Stimulated activated CD4-positive, alpha-beta T cell treated with anti-CD3 and anti-CD28 coated beads, TNF-alpha, amount 100 ng/mL, for 48 hours (primary cell): ENCODE data around the gene TBC1D4.
"Not testable (repeated sequence)": the region's sequence is repeated elsewhere in the genome, so short reads cannot be mapped to it uniquely, and the experiment has no call there.

Experiments used
- DNase-seq, 3 donors: peaks; one replicate each; pipeline ENCODE4 v3.0.0-alpha.2; 2020; ENCODE audit warnings: low read depth in 3 of 3

The TBC1D4 gene

DNA sequence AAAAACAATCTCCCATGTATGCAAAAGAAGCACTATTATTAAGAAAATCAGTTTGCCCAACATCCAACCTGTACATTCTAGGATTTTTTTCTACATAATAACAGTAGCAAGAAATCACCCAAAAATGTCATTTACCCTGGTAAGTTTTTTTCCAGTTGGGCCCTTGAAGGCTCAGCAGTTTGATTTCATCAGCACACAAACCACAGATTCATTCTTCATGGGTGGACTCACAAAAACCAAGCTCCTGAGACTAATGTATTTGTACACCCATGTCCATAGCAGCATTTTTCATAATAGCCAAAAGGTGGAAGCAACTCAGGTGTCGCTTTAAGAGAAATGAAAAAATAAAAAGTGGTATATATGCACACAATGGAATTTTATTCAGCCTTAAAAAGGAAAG lies 210.1 kb downstream of the TBC1D4 start:
- no peak for DNase-seq

GRCh38 chr13:75268481-75268880 lies 213.5 kb downstream of the TBC1D4 start:
- DNase-seq, result not testable (repeated sequence)

DNA sequence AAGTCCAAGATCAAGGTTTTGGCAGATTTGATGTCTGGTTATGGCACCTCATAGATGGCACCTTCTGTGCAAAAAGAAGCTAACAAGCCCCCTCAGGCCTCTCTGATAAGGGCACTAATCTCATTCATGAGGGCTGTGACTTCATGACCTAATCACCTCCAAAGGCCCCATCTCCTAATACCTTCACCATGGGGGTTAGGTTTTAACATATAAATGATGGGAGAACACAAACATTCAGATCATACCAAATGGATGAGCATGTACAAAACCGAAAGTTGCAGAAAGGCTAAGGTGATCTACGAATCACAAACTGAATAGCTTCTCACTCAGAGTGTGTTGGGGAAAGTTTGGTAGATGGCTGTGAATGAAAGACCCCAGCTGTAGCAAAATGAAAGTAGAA lies 217.4 kb downstream of the TBC1D4 start:
- DNase-seq, result no peak

GRCh38 chr13:75263741-75264407 lies 218.1 kb downstream of the TBC1D4 start:
- DNase-seq, result no peak

GRCh38 chr13:75258159-75258782 lies 223.7 kb downstream of the TBC1D4 start:
- no peak for DNase-seq

- no peak for DNase-seq
Observed at GRCh38 chr13:75256922-75257321, 225.0 kb downstream of the TBC1D4 start.

- DNase-seq, result no peak
Observed at GRCh38 chr13:75255653-75256052, 226.3 kb downstream of the TBC1D4 start.

GRCh38 chr13:75255147-75255546 lies 226.8 kb downstream of the TBC1D4 start:
- DNase-seq, result no peak

DNA sequence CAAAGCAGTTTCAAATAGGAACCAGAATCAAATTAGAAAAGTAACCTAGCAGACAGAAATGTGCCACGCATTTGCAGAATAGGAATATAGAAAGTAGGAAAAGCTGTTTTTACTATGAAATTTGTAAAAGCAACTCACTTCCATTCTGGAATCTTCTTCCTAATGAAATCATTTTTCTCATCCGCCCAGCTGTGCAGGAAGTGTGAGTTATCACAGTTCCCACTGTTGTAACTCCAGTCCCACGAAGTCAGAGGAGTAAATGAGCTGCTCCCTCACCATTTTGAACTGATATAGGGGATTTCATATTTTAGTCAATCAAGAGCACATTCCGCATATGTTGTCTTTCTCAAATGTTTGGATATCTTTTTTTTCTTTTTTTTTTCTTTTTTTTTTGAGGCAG lies 230.8 kb downstream of the TBC1D4 start:
- no peak for DNase-seq

- no peak for DNase-seq
Observed at GRCh38 chr13:75250526-75251178, 231.3 kb downstream of the TBC1D4 start.

DNA sequence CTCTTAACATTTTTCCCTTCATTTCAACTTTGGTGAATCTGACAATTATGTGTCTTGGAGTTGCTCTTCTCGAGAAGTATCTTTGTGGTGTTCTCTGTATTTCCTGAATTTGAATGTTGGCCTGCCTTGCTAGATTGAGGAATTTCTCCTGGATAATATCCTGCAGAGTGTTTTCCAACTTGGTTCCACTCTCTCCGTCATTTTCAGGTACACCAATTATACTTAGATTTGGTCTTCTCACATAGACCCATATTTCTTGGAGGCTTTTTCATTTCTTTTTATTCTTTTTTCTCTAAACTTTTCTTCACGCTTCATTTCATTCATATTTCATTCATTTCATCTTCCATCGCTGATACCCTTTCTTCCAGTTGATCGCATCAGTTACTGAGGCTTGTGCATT lies 236.4 kb downstream of the TBC1D4 start:
- not testable (repeated sequence) for DNase-seq

DNA sequence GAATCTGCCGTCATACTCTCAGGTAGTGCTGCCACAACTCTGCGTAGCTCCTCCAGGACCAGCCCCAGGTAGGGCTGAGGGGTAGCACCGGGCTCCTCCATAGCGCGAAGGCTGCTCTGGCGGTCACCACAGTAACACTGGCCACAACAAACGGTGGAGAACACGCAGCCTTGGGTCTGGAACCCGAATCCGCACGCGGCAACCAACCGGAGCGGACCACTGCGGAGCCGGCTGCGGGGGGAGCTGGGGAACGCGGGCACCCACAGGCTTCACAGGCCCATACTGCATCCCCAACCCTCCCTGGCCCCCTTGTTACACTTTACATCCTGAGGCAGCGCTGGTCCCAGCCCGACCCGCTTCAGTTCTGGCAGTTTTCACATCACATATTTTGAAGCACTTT lies 241.7 kb downstream of the TBC1D4 start:
- DNase-seq, result not testable (repeated sequence)

DNA sequence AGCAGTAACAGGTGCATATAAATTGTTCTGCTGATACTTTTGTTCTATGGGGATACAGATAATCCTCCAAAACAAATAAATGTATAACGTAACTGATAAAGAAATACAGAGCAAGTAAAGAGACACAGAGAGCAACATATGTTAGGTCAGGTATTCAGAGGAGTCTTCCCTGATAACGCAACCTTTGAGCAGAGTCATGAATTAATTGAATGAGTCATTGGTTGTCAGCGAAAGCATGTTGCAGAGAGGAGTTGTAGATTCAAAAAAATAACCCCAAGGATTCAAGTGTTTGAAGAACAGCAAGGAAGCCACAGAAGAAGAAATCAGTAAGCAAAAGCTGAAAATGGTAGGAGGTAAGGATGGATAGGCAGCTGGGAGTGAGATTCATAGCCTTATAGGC lies 245.2 kb downstream of the TBC1D4 start:
- DNase-seq, result no peak
